HTERT RPE-1 (cell line): Measurements from ENCODE around the gene SFMBT1.

ENCODE experiments used
- in situ Hi-C: fragments of 300-500 bp; cut with MboI; formaldehyde crosslinking; loops from 4 replicates; pipeline ENCODE4 v1.14.3; 2020; ENCODE audit warnings: low sequenced_read_pairs

The SFMBT1 gene

GRCh38 chr3:52857864-52858263 lies 188.0 kb downstream of the SFMBT1 start:
- in situ Hi-C loops, result no loop called here

DNA sequence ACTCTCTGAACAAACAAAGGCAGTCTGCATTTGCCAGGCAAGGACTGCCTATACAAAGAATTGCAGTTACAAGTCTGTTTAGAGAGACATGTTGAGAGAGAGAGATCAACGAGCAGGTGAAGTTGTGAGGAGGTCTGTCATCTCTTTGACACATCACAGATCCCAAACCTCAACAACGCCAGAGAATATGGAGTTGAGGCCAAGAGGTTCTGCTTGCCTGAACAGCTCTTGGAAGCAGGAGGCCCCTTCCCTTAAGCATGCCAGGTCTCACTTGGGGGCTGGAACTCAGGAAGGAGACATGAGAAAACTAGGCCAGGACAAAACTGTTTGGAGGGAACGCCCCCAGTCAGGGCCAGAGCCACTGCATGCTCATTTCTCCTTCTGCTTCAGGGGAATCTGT lies 188.7 kb downstream of the SFMBT1 start:
- in situ Hi-C loops, result no loop called here

DNA sequence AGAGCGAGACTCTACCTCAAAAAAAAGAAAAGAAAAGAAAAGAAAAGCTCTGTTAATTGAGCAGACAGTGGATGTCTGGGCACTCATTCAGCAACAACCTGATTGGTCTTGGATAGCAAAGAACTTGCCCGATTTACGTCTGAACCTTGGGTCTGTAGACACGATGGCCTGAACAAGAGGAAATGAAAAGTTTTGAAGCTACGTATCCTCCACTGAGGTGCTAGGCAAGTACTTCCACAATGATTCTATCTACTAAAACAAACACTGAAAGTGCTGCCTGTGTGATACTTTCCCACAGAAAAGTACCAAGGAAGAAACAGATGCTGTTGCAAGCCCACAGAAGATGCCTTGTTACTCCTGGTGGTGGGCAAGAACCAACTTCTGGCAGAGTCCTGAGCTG lies 189.2 kb downstream of the SFMBT1 start:
- in situ Hi-C loops, result no loop called here

- in situ Hi-C loops, result no loop called here
These were observed 191.9 kb downstream of the SFMBT1 start for GRCh38 chr3:52854013-52854412.
